RWPE2 (cell line): ENCODE results near the gene ATG7.
A peak's percentile ranks its signal among the peaks of the same experiment; 100 is the strongest.

Experiments used
- ATAC-seq: fragments of 200-7000 bp; cut with Tn5 transposase; 3 replicates; pipeline ENCODE4 v1.9.1; 2021; ENCODE audit warnings: low read depth
- DNase-seq: peaks from one replicate; pipeline ENCODE4 v3.0.0-alpha.2; 2020; ENCODE audit warnings: low spot score
- H3K27ac ChIP-seq: fragments of 450-650 bp; 2 replicates; pipeline ENCODE4 v1.5.1; 2017; ENCODE audit warnings: mild to moderate bottlenecking; ENCODE audit not compliant: poor library complexity, severe bottlenecking
- H3K27me3 ChIP-seq: fragments of 250-450 bp; sonication (Bioruptor Pico); 2 replicates; pipeline ENCODE4 v1.5.1; 2021; ENCODE audit warnings: mild to moderate bottlenecking, moderate library complexity; ENCODE audit not compliant: insufficient read depth, poor library complexity, severe bottlenecking
- H3K36me3 ChIP-seq: fragments of 250-450 bp; sonication (Bioruptor Pico); 2 replicates; pipeline ENCODE4 v1.5.1; 2020; ENCODE audit warnings: low read depth, mild to moderate bottlenecking, moderate library complexity
- H3K4me1 ChIP-seq: fragments of 250-450 bp; sonication (Bioruptor Pico); 2 replicates; pipeline ENCODE4 v1.5.1; 2021; ENCODE audit warnings: mild to moderate bottlenecking, moderate library complexity; ENCODE audit not compliant: insufficient read depth, poor library complexity, severe bottlenecking
- H3K4me3 ChIP-seq: fragments of 250-450 bp; sonication (Bioruptor Pico); 2 replicates; pipeline ENCODE4 v1.5.1; 2021; ENCODE audit warnings: mild to moderate bottlenecking, moderate library complexity; ENCODE audit not compliant: severe bottlenecking
- H3K9me3 ChIP-seq: fragments of 250-450 bp; sonication (Bioruptor Pico); 2 replicates; pipeline ENCODE4 v1.5.1; 2021; ENCODE audit warnings: mild to moderate bottlenecking, moderate library complexity; ENCODE audit not compliant: severe bottlenecking
- TF ChIP-seq, protein P1 (sequence below): fragments of 450-650 bp; IDR thresholded peaks from one replicate; pipeline ENCODE4 v1.5.1; 2017; ENCODE audit warnings: mild to moderate bottlenecking, moderate library complexity; ENCODE audit not compliant: poor library complexity, severe bottlenecking

The ATG7 gene

DNA sequence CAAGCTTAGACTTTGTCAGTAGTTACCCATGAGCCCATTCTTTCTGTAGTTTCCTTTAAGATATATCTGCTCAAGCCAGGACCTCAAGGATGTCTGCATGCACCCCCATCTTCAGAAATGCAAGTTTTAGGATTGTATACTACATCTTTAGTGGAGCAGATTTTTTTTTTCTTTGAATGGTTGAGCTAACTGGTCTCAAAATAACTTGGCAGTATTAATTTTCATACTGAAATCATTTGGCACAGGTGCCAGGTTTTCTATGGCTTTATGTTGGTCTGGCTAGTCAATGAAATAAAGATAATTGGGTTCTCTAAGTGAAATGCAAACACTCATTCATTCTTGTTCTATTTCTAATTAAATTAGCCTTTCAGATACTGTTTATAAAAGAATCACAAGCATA is 108.9 kb downstream of the ATG7 start:
- no peaks in the 10 kb centered on the region for H3K9me3 ChIP-seq
- no peak overlapping the region for H3K4me3 ChIP-seq
- no peak for DNase-seq
- no peak overlapping the region for H3K27ac ChIP-seq
- H3K4me1 ChIP-seq: peaks cover 13% of the 10 kb centered on the region
- no peaks in the 10 kb centered on the region for H3K27me3 ChIP-seq
- no peak for ATAC-seq
- H3K36me3 ChIP-seq: peaks cover 17% of the 10 kb centered on the region
- TF ChIP-seq, protein P1, sequence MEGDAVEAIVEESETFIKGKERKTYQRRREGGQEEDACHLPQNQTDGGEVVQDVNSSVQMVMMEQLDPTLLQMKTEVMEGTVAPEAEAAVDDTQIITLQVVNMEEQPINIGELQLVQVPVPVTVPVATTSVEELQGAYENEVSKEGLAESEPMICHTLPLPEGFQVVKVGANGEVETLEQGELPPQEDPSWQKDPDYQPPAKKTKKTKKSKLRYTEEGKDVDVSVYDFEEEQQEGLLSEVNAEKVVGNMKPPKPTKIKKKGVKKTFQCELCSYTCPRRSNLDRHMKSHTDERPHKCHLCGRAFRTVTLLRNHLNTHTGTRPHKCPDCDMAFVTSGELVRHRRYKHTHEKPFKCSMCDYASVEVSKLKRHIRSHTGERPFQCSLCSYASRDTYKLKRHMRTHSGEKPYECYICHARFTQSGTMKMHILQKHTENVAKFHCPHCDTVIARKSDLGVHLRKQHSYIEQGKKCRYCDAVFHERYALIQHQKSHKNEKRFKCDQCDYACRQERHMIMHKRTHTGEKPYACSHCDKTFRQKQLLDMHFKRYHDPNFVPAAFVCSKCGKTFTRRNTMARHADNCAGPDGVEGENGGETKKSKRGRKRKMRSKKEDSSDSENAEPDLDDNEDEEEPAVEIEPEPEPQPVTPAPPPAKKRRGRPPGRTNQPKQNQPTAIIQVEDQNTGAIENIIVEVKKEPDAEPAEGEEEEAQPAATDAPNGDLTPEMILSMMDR: no peak

DNA sequence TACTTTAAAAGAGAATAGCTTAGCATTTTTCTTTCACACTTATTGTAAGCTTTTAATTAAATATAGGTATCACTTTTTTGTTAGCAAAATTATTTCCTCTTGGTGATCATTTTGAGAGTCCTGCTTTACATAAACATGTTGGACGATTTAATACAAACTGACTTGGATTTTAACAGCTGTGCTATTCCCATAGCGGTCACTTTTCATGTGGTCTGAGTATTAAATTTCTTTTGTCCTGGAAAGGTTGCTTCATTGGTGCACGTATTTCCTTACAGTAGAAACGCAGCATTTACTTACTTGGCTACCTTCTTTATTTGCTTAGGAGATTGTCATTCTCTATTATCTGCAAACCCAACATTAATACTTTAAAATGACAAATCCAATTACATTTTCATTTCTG is 109.4 kb downstream of the ATG7 start:
- Histone ChIP-seq H3K27ac (no peak overlapping the region), H3K36me3 (peaks cover 17% of the 10 kb centered on the region), H3K27me3 (no peaks in the 10 kb centered on the region), H3K9me3 (no peaks in the 10 kb centered on the region), H3K4me1 (peaks cover 13% of the 10 kb centered on the region), H3K4me3 (no peak overlapping the region)
- no peak for DNase-seq
- no peak for ATAC-seq
- TF ChIP-seq, protein P1: no peak

DNA sequence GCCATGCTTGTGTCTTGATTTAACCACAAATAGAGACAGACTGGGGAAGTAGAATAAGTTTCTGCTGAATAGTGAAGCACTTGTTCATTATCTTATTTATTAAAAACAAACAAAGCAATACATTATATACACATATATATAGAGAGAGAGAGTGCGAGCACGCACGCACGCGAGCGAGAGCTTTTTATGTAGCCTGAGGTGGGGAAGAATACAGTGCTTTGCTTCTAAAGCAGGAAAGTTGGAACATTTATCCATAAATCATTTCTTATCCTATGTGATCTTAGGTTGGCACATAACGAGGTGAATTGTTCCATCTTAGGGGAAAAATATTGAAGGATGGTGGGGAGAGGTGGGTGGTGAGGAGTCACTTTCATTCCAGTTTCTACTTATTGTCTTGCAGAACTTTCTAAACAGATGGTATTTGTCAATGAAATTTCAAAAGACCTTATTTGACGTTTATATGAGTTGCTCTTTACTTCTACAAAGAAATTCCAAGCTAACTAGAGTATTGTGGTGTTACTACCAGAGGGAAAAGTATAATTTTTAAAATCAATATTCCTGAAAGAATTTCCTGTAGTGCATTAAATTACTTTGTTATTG is 110.0 kb downstream of the ATG7 start:
- Histone ChIP-seq H3K36me3 (peaks cover 17% of the 10 kb centered on the region), H3K27me3 (no peaks in the 10 kb centered on the region), H3K4me1 (peaks cover 13% of the 10 kb centered on the region), H3K27ac (no peak overlapping the region), H3K4me3 (no peak overlapping the region), H3K9me3 (no peaks in the 10 kb centered on the region)
- ATAC-seq (no peak), DNase-seq (no peak)
- TF ChIP-seq, protein P1: no peak

DNA sequence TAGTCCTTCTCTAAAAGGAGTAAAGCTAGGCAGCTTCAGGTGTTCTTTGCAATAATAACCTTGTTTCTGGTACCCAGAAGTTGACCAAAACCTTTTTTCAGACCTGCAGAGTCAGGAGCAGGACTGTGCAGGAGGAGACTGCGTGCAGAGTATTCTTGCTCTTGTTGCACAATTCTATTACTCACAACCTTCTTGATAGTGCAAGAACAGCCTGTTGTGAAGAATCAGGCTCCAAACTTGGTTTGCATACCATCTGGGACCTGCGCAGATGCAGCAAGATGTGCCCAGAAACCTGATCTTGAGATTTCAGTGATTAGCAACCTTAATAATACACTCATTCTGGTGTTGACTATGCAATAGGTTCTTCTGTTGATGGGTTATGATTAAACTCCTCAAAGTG is 111.9 kb downstream of the ATG7 start:
- Histone ChIP-seq H3K36me3 (peaks cover 17% of the 10 kb centered on the region), H3K27ac (no peak overlapping the region), H3K27me3 (no peaks in the 10 kb centered on the region), H3K4me1 (peaks cover 8% of the 10 kb centered on the region), H3K4me3 (no peak overlapping the region), H3K9me3 (no peaks in the 10 kb centered on the region)
- ATAC-seq: 0 out of 3 replicates have a peak, but pooled peaks have one; percentile 49
- DNase-seq: no peak
- TF ChIP-seq, protein P1: no peak

DNA sequence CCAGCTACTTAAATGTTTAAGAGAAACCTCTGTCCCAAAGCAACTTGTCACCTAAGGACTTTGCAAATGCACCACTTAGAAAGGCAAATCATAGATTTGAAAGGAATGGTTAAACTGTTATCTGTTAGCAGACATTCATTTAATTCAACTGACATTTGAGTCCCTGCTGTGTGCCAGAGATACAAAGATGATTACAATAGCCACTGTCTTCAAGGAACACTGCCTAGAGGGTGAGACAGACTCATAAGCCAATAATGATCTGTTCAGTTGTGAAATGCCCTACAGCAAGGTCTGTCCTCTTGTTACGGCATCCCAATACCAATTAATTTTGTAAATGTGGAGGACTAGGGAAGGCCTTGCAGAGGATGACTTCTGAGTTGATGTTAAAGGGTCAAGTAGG is 113.1 kb downstream of the ATG7 start:
- Histone ChIP-seq H3K4me3 (no peak overlapping the region), H3K27me3 (no peaks in the 10 kb centered on the region), H3K36me3 (peaks cover 14% of the 10 kb centered on the region), H3K27ac (no peak overlapping the region), H3K4me1 (peaks cover 8% of the 10 kb centered on the region), H3K9me3 (no peaks in the 10 kb centered on the region)
- TF ChIP-seq, protein P1: no peak
- ATAC-seq (peak; percentile 80), DNase-seq (no peak)
